Measurements from ENCODE around the gene CHM. TPM values are rescaled to one million over a fixed set of nuclear protein-coding genes. Genes with fewer than 3 reads are reported as not detected.

Gene CHM
- total RNA-seq, 4 donors from 2014 or later, result 21.3 to 53.8 (median 39.9) TPM

GRCh38 chrX:85995641-85996040 is 51.7 kb downstream of the CHM start:
- H3K4me3 ChIP-seq, result no peak overlapping the region
- H3K36me3 ChIP-seq, result no peaks in the 10 kb centered on the region
- no peaks in the 10 kb centered on the region for H3K9me3 ChIP-seq
- intact Hi-C loops (cut with DNase I; ENCODE audit: low total_unique reads), result no loop called here
- TF ChIP-seq CTCF (IDR thresholded peaks at IDR 0.05) (no peak), POLR2A (IDR thresholded peaks at IDR 0.05) (no peak)
- H3K27me3 ChIP-seq, result no peaks in the 10 kb centered on the region
- DNase-seq, result no peak
- H3K4me1 ChIP-seq, result no peaks in the 10 kb centered on the region
- H3K27ac ChIP-seq, result no peak overlapping the region

- H3K9me3 ChIP-seq, result no peaks in the 10 kb centered on the region
- H3K27me3 ChIP-seq, result no peaks in the 10 kb centered on the region
- no peaks in the 10 kb centered on the region for H3K4me1 ChIP-seq
- intact Hi-C loops (cut with DNase I; ENCODE audit: low total_unique reads), result no loop called here
- TF ChIP-seq CTCF (IDR thresholded peaks at IDR 0.05) (no peak), POLR2A (IDR thresholded peaks at IDR 0.05) (no peak)
- no peaks in the 10 kb centered on the region for H3K36me3 ChIP-seq
- H3K4me3 ChIP-seq, result no peak overlapping the region
- no peak overlapping the region for H3K27ac ChIP-seq
- no peak for DNase-seq
These were observed 52.6 kb downstream of the CHM start for GRCh38 chrX:85994797-85995196.

- no peak overlapping the region for H3K27ac ChIP-seq
- H3K9me3 ChIP-seq, result no peaks in the 10 kb centered on the region
- no peak for DNase-seq
- intact Hi-C loops (cut with DNase I; ENCODE audit: low total_unique reads), result no loop called here
- H3K27me3 ChIP-seq, result no peaks in the 10 kb centered on the region
- H3K4me3 ChIP-seq, result no peak overlapping the region
- no peaks in the 10 kb centered on the region for H3K36me3 ChIP-seq
- TF ChIP-seq POLR2A (IDR thresholded peaks at IDR 0.05) (no peak), CTCF (IDR thresholded peaks at IDR 0.05) (no peak)
- no peaks in the 10 kb centered on the region for H3K4me1 ChIP-seq
These were observed 53.1 kb downstream of the CHM start for GRCh38 chrX:85994228-85994627.

DNA sequence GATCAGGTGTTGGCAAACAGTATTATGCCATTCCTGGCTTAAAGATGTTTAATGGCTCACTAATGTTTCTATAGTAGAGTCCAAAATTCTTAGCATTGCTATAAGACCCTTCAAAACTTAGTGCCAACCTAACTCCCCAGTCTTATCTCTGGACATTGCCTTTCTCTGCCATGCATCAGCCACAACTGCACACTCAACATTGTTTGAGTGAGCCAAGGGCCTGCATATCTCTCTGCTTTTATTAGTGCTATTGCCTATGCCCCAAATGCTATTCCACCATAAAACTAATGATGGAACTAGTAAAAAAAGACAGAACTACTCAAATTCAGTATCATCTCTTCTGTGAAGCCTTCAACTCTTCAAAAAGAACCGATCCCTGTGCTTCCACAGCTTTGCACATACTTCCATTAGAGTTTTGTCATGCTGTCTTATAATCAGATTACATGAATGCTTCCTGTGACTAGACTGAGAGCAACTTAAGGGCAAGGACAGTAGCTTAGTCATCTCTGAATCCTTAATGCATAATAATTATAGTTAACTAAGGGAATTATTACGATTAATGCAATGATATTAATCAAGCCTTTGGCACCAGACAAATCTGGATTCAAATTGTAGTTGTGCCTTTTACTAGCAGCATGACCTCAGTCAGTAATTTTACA is 53.7 kb downstream of the CHM start:
- no peaks in the 10 kb centered on the region for H3K9me3 ChIP-seq
- H3K36me3 ChIP-seq, result no peaks in the 10 kb centered on the region
- H3K27me3 ChIP-seq, result no peaks in the 10 kb centered on the region
- H3K4me3 ChIP-seq, result no peak overlapping the region
- no peak overlapping the region for H3K27ac ChIP-seq
- H3K4me1 ChIP-seq, result no peaks in the 10 kb centered on the region
- DNase-seq, result no peak
- TF ChIP-seq POLR2A (IDR thresholded peaks at IDR 0.05) (no peak), CTCF (IDR thresholded peaks at IDR 0.05) (no peak)
- intact Hi-C loops (cut with DNase I; ENCODE audit: low total_unique reads), result no loop called here

- intact Hi-C loops (cut with DNase I; ENCODE audit: low total_unique reads), result no loop called here
- Histone ChIP-seq H3K4me1 (no peaks in the 10 kb centered on the region), H3K36me3 (no peaks in the 10 kb centered on the region)
These were observed 54.5 kb downstream of the CHM start for GRCh38 chrX:85992811-85993229.

More at GRCh38 chrX:85992811-85993229, 54.5 kb downstream of the CHM start:
- Histone ChIP-seq H3K27ac (no peak overlapping the region), H3K9me3 (no peaks in the 10 kb centered on the region), H3K27me3 (no peaks in the 10 kb centered on the region), H3K4me3 (no peak overlapping the region)
- DNase-seq, result no peak
- TF ChIP-seq POLR2A (IDR thresholded peaks at IDR 0.05) (no peak), CTCF (IDR thresholded peaks at IDR 0.05) (no peak)

All from uterus (tissue), 4 donors.